ENCODE data around the gene FAM200C. TPM values are rescaled to one million over a fixed set of nuclear protein-coding genes. Genes with fewer than 3 reads are reported as not detected.

Gene FAM200C
- total RNA-seq, 2 donors from 2014 or later: 1.8 to 2.3 TPM

GRCh38 chr5:160375166-160375565 is 24.7 kb downstream of the FAM200C start:
- Histone ChIP-seq H3K9me3 (no peaks in the 10 kb centered on the region), H3K36me3 (no peaks in the 10 kb centered on the region), H3K4me3 (no peak overlapping the region), H3K27ac (no peak overlapping the region), H3K27me3 (no peaks in the 10 kb centered on the region), H3K9ac (ENCODE audit: low read depth in 2 of 2, low read length in 2 of 2) (no peak overlapping the region), H3K4me1 (no peaks in the 10 kb centered on the region)
- no peak for DNase-seq
- TF ChIP-seq, protein P1, sequence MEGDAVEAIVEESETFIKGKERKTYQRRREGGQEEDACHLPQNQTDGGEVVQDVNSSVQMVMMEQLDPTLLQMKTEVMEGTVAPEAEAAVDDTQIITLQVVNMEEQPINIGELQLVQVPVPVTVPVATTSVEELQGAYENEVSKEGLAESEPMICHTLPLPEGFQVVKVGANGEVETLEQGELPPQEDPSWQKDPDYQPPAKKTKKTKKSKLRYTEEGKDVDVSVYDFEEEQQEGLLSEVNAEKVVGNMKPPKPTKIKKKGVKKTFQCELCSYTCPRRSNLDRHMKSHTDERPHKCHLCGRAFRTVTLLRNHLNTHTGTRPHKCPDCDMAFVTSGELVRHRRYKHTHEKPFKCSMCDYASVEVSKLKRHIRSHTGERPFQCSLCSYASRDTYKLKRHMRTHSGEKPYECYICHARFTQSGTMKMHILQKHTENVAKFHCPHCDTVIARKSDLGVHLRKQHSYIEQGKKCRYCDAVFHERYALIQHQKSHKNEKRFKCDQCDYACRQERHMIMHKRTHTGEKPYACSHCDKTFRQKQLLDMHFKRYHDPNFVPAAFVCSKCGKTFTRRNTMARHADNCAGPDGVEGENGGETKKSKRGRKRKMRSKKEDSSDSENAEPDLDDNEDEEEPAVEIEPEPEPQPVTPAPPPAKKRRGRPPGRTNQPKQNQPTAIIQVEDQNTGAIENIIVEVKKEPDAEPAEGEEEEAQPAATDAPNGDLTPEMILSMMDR (IDR thresholded peaks at IDR 0.05): no peak
- intact Hi-C loops (cut with DNase I): no loop called here

DNA sequence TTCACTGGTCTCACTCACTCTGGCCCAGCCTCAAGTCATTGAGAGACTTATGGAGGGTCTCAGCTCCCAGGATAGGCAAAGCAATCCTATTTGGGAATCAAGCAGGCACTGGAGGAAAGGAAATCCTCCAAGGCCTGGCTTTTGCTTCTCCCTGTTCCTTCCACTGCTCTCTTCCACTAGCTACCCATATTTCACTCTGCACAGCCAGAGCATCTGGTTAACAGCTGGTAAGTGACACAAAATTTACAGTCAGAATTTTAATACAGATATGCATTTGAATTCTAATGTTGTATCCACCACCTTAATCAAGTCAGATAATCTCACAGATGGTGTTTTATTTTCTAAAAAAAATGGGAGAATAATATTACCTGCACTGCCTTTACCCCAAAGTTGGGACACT is 28.6 kb downstream of the FAM200C start:
- no peaks in the 10 kb centered on the region for H3K36me3 ChIP-seq
- no peak for DNase-seq
- intact Hi-C loops (cut with DNase I): no loop called here
- no peaks in the 10 kb centered on the region for H3K4me1 ChIP-seq
- no peak overlapping the region for H3K27ac ChIP-seq
- H3K9ac ChIP-seq (ENCODE audit: low read depth in 2 of 2, low read length in 2 of 2): peak overlapping the region in 1 of 2 donors; percentile 7
- no peak overlapping the region for H3K4me3 ChIP-seq
- TF ChIP-seq, protein P1 (IDR thresholded peaks at IDR 0.05): no peak
- no peaks in the 10 kb centered on the region for H3K27me3 ChIP-seq
- H3K9me3 ChIP-seq: no peaks in the 10 kb centered on the region

DNA sequence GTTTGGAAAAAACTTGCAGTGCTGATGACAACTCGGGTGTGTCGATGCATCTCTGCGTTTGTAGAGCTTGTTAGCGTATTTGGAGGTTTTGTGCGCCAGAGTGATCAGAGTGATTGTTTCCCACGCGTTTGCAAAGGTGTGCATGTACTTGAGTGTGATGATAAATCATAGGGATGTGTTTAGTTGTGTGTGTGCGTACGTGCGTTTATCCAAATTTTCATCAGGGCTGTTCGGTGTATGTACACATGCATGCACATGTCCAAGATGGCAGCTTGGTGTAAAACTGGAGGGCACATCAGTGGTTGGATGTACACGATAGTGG is 29.2 kb downstream of the FAM200C start:
- intact Hi-C loops (cut with DNase I): no loop called here
- Histone ChIP-seq H3K27me3 (no peaks in the 10 kb centered on the region), H3K27ac (no peak overlapping the region), H3K9me3 (no peaks in the 10 kb centered on the region), H3K36me3 (no peaks in the 10 kb centered on the region), H3K4me3 (peak overlapping the region; percentile 45), H3K9ac (ENCODE audit: low read depth in 2 of 2, low read length in 2 of 2) (peak overlapping the region in 1 of 2 donors; percentile 29), H3K4me1 (no peaks in the 10 kb centered on the region)
- TF ChIP-seq, protein P1 (IDR thresholded peaks at IDR 0.05): no peak
- DNase-seq: no peak

DNA sequence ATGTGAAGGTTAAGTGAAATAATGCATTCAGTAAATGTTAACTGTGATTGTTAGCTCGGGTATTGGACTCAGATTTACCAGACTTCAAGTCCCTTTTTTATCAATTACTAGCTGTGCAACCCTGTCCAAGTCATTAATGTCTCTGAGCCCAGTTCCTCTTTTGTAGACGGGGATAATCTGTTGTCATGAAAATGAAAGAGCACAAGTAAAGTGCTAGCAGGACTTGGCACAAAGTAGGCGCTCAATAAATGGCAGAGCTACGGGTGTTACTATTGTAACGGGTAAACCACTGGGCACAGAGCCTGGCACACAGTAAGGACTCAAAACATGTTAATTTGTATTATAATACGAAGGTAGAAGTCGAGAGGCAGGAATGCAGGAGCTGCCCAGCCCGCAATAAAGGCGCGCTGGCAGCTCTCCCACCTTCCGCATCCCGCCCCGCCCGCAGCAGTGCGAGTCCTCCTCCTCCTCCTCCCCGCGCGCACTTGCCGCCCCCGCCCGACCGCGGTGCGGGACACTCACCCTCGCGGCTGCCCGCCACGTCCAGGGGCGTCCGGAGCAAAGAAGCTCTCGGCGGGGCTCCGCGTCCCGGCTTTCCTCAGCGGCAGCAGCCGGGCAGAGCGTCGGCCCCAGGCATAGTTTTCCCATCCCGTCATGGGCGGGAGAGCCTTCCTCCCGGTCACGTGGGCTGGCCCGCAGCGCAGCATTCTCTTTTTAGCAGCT is 29.7 kb downstream of the FAM200C start, which contains the start of gene C1QTNF2:
Gene C1QTNF2, minus strand, starts transcription at position 637 of the 723 bp plus-strand sequence. CDS start 15,615 bp downstream, outside the sequence.
- DNase-seq: peak; percentile 73
- Histone ChIP-seq H3K4me1 (no peaks in the 10 kb centered on the region), H3K27me3 (no peaks in the 10 kb centered on the region), H3K27ac (peak within 1 kb of the TSS; percentile 46), H3K9ac (ENCODE audit: low read depth in 2 of 2, low read length in 2 of 2) (peak within 1 kb of the TSS; percentile 29 to 64), H3K4me3 (peak within 1 kb of the TSS; percentile 45), H3K9me3 (no peaks in the 10 kb centered on the region), H3K36me3 (no peaks in the 10 kb centered on the region)
- intact Hi-C loops (cut with DNase I): no loop called here
- TF ChIP-seq, protein P1 (IDR thresholded peaks at IDR 0.05): no peak

GRCh38 chr5:160367885-160368284 is 32.0 kb downstream of the FAM200C start:
- DNase-seq: no peak
- Histone ChIP-seq H3K27me3 (no peaks in the 10 kb centered on the region), H3K4me1 (no peaks in the 10 kb centered on the region), H3K9me3 (no peaks in the 10 kb centered on the region), H3K4me3 (no peak overlapping the region), H3K27ac (no peak overlapping the region), H3K36me3 (no peaks in the 10 kb centered on the region), H3K9ac (ENCODE audit: low read depth in 2 of 2, low read length in 2 of 2) (no peak overlapping the region)
- intact Hi-C loops (cut with DNase I): no loop called here
- TF ChIP-seq, protein P1 (IDR thresholded peaks at IDR 0.05): no peak

Data from colonic mucosa (tissue), 4 donors.